Left forelimb (tissue), 1 donor: ENCODE data around the gene ZNF785.
"Not testable (repeated sequence)": the region's sequence is repeated elsewhere in the genome, so short reads cannot be mapped to it uniquely, and the experiment has no call there.

Experiments used
- DNase-seq: peaks from one replicate; pipeline ENCODE4 v3.0.0-alpha.2; 2018; ENCODE audit warnings: low spot score

The ZNF785 gene

GRCh38 chr16:30602616-30603277 lies 17.2 kb upstream of the ZNF785 start:
- no peak for DNase-seq

GRCh38 chr16:30601966-30602365 lies 16.5 kb upstream of the ZNF785 start:
- DNase-seq = no peak

GRCh38 chr16:30600929-30601328 lies 15.4 kb upstream of the ZNF785 start:
- DNase-seq = no peak

DNA sequence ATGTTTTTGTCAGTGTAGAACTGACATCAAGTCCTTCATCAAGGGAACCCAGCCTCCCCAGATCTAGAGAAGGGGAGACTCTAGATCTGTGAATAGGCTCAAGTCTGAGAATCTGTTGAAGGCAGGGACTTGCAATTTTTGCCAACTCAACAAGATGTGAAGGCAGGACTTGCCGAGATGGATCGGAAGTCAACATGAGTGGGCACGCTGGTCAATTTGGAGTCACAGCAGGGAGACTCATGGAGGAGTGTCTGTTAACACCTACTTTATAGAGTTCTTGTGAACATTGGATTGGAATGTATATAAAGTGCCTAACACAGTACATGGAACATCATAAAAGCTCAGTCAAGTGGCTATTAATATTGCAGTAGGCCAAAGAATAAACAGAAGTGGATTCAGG lies 14.7 kb upstream of the ZNF785 start:
- no peak for DNase-seq

DNA sequence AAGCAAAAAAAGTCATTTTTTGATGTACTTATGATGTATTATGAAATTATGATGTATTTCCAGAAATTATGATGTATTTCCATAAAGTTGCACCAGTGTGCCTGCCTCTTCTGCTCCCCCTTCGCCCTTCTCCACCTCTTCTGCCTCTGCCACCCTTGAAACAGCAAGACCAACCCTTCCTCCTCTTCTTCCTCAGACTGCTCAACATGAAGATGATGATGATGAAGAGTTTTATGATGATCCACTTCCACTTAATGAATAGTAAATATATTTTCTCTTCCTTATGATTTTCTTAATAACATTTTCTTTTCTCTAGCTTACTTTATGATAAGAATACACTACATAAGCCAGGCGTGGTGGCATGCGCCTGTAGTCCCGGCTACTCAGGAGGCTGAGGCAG lies 7.4 kb upstream of the ZNF785 start:
- DNase-seq = no peak

DNA sequence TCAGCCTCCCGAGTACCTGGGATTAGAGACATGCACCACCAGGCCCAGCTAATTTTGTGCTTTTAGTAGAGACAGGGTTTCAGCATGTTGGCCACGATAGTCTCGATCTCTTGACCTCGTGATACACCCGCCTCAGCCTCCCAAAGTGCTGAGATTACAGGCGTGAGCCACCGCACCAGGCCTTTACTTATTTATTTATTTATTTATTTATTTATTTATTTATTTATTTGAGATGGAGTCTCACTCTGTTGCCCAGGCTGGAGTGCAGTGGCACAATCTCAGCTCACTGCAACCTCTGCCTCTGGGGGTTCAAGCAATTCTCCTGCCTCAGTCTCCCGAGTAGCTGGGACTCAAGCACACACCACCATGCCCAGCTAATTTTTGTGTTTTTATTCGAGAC lies 5.4 kb upstream of the ZNF785 start:
- not testable (repeated sequence) for DNase-seq

- DNase-seq = not testable (repeated sequence)
These were observed 4.1 kb upstream of the ZNF785 start for GRCh38 chr16:30589582-30589981.

DNA sequence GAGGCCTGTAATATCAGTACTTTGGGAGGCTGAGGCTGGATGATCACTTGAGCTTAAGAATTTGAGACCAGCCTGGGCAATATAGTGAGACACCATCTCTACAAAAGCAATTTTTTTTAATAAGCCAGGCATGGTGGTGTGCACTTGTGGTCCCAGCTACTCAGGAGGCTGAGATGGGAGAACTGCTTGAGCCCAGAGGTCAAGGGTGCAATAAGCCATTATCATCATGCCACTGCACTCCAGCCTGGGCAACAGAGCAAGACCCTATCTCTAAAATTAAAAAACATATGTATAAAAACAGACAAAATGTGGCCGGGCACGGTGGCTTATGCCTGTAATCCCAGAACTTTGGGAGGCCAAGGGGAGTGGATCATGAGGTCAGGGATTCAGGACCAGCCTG lies 3.2 kb upstream of the ZNF785 start:
- DNase-seq = no peak

- DNase-seq = no peak
These were observed 486 bp downstream of the ZNF785 start for GRCh38 chr16:30585022-30585399.

GRCh38 chr16:30582611-30583340 lies 2.7 kb downstream of the ZNF785 start:
- DNase-seq = no peak

- DNase-seq = no peak
These were observed 4.0 kb downstream of the ZNF785 start for GRCh38 chr16:30581457-30581856.

DNA sequence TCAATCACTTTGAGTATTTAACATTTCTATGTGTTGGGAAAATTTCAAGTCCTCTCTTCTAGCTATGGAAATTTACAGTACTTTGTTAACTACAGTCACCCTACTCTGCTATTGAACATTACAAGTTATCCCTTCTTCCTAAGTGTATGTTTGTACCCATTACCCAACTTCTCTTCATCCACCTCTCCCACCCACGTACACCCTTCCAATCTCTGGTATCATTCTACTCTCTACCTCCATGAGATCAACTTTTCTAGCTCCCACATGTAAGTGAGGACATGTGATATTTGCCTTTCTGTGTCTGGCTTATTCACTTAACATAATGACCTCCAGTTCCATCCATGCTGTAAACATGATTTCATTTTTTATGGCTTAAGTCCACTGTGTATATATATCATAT lies 10.8 kb downstream of the ZNF785 start:
- DNase-seq = no peak

DNA sequence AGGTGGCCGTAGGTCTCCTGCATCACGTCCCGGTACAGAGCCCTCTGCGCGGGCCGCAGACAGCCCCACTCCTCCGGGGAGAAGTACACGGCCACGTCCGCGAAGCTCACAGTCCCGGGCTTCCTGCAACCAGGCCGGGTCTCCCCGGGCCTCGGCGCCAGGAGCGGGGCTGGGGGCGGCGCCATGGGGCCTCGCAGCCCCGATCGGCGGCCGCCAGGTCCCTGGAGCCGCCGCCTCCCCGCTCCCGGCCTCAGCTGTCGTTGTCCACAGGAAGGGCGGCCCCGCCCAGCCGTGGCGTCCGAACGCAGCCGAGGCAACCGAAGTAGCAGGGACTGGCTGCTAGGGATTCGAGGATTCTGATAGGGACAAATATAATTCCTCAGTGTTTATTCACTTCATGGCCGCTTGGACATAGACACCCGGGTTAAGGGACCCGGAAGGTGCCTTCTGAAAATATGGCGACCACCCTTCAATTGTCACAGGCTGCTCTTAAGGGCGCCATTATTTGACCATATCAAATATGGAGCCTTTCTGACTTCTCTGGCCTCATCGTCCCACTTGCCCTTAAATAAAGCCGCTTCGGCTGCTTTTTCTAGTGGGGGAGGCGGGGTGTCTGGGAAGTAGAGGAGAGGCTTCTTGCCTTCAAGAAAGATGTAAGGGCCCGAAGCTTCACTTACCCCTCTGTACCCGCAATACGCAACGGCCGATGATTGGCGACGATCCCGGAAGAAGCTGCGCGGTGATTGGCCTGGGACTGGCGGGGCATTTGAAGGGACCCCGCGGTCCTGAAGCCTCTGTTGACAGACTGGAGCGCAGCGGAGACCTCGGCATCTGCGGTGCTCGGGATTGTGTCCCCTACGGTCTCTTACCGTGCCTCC lies 13.8 kb downstream of the ZNF785 start, which contains the start of gene ZNF688:
TSS of gene ZNF688 (minus strand) at position 270 of the 878 bp plus-strand sequence. CDS start at position 185, 85 bp downstream.
- peak; percentile 92 for DNase-seq

DNA sequence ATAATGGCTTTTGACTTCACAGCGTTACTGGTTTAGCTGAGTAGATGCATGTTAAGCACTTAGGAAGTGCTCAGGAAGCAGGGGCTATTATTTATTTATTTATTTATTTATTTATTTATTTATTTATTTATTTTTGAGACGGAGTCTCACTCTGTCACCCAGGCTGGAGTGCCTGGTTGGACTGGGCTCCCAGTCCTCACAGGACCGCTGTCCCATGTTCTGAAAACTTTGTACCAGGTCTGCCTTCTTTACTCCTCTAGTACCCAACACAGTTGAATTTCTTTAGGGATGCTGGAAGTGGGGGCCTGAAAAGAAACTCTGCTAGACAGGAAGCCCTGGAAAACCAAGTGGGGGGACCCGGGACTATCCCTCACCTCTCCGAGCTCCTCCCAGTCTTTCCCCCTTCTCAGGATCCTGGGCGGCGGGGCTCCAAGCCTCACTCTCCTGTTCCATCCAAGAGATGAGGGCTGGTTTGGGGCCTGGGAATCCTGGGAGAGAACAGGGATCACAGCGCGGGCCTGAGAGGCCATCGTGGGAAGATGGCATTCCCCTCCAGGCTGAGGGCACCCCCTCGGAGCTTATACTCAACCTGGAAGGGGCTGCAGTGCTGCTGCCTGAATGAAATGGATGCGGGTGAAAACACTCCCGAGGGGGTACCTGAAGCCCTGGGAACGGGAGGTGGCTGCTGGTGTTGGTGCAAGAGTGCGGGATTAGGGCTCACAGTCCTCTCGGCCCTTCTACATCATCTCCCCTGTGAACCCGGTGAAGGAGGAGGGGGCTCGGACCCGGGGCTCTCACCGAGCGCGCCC lies 14.7 kb downstream of the ZNF785 start:
- DNase-seq = peak; percentile 74

DNA sequence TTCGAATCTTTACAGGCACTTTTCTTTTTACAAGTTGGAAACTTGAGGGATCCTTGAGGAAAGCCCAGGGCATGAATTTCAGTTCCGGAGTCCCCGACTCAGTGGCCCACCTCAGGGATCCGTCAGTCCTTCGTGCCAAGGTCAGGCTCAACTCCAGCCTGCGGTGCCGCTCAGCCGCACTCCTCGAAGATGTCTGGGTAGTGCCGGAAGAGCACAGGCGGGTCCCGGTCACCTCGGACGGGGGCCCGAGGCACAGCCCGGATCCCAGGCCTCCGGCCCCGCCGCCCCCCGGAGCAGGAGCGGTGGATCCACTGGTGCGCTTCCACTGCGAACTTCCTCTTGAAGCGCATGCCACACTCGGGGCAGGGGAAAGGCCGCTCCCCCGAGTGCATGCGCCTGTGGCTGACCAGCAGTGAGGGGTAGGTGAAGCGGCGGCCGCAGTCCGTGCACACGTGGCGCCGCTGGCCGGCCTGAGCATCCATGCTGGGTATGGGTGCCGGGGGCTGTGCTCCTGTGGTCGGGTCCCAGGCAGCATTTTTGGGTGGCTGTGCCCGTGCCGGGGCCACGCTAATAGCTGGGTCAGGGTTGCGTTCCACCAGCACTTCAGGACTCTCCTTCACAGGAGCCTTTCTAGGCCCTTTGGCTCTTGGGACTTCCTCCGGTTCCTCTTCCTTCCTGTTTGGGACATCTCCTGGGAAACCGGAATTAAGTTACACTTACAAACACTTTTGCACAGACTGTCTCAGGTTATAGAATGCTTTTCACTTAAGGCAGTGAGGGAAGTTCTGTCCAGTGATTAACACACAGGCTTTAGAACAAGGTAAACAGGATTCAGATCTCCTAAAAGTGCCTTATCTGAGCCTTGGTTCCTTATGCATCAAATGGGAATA lies 15.5 kb downstream of the ZNF785 start:
- DNase-seq = no peak

DNA sequence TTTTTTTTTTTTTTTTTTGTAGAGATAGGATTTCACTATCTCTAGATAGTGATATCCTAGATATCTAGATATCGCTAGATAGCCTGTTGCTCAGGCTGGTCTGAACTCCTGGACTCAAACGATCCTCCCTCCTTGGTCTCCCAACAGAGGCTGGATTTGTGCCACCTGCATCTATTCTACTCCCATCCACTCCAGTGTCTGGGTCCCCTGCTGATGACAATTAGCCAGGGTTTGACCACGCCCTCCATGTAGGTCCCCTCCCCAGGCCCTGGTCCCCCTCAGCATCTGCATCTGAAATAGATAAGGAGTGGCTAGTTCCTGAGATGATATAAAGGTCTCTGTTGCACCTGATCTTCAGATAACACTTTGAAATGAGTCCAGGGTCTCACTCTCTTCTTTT lies 16.2 kb downstream of the ZNF785 start:
- DNase-seq = no peak

DNA sequence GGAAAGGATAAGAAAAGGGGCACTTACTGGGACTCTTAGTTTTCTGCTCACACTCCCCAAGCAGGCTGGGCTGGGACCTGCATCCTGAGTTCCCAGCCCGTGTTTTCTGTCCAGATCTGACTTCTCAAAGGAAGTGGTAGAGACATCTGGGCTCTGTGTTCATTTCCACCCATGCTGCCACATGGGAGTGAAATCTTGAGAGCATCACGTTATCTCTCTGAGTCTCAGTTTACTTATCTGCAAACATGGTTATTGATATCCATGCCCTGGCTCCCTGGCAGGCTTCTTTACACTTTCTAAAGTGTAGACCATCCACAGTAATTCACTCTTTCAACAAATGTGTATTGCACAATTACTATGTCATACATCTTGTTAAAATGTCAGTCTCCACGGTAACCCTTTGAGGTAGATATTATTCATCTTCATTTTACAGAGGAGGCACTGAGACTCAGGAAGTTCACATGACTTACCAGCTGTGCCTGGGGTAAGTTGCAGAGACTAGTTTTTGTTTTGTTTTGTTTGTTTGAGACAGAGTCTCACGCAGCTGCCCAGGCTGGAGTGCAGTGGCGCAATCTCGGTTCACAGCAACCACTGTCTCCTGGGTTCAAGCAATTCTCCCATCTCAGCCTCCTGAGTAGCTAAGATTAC lies 17.4 kb downstream of the ZNF785 start:
- no peak for DNase-seq

DNA sequence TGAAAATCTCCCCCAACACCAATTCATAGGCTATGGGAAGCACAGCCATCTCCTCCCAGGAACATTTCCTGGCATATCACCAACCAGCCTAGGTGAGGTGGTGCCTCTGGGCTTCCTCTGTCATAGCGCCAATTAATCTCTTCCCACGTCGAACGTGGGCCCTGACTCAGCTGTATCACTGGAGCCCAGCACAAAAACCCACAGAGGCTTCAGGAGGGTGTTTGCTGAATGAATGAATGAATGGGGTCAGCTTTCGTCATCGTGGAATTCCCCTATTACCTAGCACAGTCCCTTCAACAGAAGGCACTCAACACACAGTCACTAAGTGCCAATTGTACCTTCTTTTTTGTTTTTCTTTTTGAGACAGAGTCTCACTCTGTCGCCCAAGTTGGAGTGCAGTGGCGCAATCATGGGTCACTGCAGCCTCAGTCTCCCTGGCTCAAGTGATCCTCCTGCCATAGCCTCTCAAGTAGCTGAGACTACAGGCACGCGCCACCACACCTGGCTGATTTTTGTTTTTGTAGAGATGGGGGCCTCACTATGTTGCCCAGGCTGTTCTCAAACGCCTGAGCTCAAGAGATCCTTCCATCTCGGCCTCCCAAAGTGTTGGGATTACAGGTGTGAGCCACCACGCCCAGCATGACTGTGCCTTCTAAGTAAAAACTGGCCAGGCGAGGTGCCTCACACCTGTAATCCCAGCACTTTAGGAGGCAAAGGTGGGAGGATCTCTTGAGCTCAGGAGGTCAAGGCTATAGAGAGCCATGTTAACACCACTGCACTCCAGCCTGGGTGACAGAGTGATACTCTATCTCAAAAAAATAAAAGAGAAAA lies 18.1 kb downstream of the ZNF785 start:
- no peak for DNase-seq

DNA sequence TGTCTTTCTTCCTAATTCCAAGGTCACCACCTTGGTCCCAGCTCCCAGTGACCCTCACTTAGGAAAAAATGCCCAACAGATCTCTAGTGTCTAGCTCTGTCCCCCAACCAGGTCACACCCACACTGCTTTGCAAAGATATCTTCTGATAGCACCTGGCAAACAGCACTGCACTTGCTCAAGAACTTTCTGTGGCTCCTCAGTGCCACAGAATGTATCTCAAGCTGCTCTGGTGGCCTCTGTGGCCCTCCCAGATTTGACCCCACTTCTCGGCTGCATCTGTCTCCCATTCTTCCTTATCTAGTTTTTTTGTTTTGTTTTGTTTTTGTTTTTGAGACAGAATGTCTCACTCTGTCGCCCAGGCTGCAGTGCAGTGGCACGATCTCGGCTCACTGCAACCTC lies 19.0 kb downstream of the ZNF785 start:
- DNase-seq = no peak
